GM13976 (cell line): ENCODE data around the gene ZMIZ1.
A peak's percentile ranks its signal among the peaks of the same experiment; 100 is the strongest.

Experiments used
- DNase-seq: peaks from one replicate; pipeline ENCODE4 v3.0.0; 2012; ENCODE audit warnings: low spot score
- in situ Hi-C: fragments of 300-500 bp; cut with MboI; formaldehyde crosslinking; loops from one replicate; pipeline ENCODE4 v1.12.0; 2022; ENCODE audit warnings: low sequenced_read_pairs, mixed read lengths, inconsistent platforms; ENCODE audit not compliant: unreplicated experiment
- TF ChIP-seq, protein P1 (sequence below): IDR thresholded peaks from 2 replicates; pipeline ENCODE4 v1.5.1; 2012; ENCODE audit warnings: borderline replicate concordance, mild to moderate bottlenecking; ENCODE audit not compliant: insufficient read depth; ENCODE audit errors: extremely low read depth, missing control alignments, control extremely low read depth

Gene ZMIZ1

DNA sequence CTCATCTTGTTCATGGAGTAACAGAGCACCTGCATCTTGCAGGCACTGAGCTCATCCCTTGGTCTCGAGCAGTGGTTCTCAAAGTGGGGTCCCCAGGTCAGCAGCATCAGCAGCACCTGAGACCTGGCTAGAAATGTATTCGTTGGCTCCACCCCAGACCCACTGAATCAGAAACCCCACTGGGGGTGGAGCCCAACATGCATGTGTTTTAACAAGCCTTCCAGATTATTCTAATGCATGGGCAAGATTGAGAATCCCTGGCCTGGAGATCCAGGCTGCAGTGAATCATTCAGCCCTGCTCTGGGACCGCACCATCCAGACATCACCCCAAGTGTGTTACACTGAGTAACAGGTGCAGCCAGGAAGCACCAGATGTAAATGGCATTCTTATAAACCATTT is 193.4 kb downstream of the ZMIZ1 start:
- no peak for DNase-seq
- TF ChIP-seq, protein P1, sequence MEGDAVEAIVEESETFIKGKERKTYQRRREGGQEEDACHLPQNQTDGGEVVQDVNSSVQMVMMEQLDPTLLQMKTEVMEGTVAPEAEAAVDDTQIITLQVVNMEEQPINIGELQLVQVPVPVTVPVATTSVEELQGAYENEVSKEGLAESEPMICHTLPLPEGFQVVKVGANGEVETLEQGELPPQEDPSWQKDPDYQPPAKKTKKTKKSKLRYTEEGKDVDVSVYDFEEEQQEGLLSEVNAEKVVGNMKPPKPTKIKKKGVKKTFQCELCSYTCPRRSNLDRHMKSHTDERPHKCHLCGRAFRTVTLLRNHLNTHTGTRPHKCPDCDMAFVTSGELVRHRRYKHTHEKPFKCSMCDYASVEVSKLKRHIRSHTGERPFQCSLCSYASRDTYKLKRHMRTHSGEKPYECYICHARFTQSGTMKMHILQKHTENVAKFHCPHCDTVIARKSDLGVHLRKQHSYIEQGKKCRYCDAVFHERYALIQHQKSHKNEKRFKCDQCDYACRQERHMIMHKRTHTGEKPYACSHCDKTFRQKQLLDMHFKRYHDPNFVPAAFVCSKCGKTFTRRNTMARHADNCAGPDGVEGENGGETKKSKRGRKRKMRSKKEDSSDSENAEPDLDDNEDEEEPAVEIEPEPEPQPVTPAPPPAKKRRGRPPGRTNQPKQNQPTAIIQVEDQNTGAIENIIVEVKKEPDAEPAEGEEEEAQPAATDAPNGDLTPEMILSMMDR = no peak
- in situ Hi-C loops = no loop called here

DNA sequence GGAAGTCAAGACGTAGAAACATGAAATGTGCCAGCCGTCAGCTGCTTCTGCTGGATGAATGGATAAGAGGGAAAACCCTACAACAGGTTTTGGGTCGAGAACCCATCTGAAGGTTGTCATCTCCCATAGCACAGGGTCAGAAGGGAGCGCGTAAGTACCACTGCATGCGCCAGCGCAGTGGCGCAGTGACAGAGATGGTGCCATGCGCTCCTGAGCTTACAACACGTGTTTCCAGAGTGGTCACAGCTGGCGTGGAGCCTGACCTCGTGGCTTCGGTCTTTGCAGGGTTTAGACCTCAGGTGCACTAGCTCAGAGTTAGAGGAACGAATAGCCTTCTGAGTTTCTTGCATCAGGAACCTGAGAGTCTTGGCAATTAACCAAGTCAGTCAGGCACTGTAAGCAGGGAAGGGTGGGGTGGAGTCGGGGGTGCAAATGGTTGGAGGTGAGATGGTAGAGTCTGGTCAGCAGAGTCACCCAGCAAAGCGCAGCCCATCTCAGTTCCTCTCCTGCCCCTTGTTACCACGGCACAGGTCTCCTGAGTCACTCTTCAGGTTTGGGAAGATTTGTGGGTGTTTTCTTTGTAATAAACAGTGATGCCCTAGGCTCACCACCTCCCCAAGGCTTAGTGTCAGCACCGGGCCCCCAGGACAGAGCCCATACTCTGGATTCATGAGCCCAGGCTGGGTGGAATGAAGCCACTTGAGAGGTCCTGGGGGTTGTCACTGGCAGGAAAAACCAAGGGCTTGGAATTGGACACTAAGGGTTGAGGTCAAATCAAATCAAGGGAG is 194.4 kb downstream of the ZMIZ1 start:
- TF ChIP-seq, protein P1 = no peak
- in situ Hi-C loops = no loop called here

DNA sequence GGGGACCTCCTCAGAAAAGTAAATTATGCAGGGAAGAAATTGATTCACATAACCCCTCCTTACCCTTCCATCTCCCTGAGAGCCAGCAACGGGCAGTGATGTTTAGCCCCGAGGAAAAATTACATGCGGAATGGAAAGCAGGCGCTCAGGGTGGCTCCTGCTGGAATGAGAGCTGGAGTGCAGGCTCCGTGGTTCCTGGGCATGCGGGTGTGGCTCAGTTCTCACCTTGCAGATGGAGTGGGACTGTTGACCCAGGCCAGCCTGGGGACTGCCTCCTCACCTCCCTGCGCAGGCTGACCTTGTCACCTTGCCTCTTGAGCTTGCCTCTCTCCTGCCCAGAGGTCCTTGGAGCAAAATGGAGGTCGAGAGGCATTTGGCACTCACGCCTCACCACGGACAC is 195.2 kb downstream of the ZMIZ1 start:
- in situ Hi-C loops = no loop called here
- TF ChIP-seq, protein P1 = no peak
- no peak for DNase-seq

More for the DNA sequence above, 194.4 kb downstream of the ZMIZ1 start:
- no peak for DNase-seq

DNA sequence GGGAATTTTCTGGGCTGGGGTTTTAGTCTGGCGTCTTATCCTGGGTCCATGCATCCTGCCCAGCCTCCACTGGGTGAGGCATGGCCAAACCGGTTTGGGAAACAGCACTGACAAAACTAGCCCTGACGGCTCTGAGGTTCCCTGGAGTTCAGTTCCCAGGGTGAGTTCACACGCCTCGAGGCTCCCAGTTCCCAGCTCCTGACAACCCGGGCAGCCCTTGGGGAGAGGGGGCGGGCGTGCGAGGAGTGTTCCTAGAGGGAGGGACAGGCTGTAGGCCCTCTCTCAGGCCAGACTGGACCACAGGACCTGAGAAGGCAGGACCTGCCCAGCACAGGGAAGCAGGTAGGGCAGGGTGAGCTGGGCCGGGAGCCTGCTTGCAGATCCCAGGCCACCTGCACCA is 196.2 kb downstream of the ZMIZ1 start:
- in situ Hi-C loops = no loop called here
- TF ChIP-seq, protein P1 = no peak
- no peak for DNase-seq

DNA sequence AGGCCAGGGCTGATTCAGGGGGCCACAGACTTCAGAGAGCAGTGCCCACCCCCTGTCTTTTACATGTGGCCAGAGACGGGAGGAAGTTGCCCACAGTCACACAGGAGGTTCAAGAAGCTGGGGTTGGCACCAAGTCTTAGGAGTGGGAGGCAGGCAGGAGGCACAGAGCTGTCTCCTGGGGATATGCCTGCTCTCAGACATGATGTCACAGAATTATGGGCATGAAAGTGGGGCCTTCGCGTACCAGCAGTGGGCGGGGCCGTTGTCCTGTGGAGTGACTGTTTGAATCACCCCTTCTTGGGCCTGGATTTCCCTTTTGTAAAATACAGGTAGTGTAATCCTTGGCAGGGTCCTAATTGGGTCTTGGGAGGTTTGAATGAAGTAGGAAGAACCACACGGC is 197.3 kb downstream of the ZMIZ1 start:
- TF ChIP-seq, protein P1 = no peak
- in situ Hi-C loops = no loop called here

DNA sequence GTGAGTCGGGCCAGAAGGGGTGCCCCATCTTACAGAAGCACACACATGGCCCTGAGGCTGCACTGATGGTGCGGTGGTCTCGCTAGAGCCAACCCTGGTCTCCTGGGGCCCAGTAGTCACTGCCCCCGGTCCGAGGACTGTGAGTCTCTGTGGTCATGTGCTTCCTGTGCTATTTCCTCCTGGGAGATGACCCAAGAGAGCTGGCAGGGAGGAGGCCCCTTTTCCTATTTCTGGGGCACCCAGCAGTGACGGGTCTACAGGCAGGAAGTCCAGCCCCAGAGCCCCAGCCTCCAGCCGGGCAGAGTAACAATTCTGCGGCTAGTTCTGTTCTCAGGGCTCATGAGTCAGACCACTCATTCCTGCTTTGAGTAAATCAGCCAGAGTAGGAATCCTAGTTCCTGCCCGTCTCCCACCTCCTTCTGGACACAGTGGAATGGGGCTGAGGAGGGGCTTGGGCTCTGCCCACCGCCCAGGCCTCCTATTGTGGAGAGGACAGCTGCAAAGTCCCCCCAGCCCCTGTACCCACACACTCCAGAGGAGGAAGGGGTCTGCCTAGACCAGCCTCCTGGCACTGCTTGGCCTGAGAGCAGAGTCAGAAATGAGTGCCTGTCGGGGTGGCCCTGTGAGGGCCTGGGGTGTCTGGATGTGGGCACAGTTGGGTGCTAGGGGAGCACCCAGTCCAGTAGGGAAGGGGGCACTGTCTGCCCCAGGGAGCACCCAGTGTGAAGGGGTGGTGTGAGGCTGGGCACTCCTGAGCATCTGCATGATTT is 198.0 kb downstream of the ZMIZ1 start:
- peak; percentile 82 for DNase-seq
- in situ Hi-C loops = no loop called here
- TF ChIP-seq, protein P1 = no peak

More for the DNA sequence above, 197.3 kb downstream of the ZMIZ1 start:
- no peak for DNase-seq
